HG02852 (cell line): ENCODE data around the gene CTBP2.

ENCODE experiments used
- ATAC-seq: cut with Tn5 transposase; IDR thresholded peaks from one replicate; pipeline ENCODE4 v1.9.1; 2021; ENCODE audit warnings: mild to moderate bottlenecking, moderate library complexity; ENCODE audit not compliant: unreplicated experiment

Gene CTBP2

DNA sequence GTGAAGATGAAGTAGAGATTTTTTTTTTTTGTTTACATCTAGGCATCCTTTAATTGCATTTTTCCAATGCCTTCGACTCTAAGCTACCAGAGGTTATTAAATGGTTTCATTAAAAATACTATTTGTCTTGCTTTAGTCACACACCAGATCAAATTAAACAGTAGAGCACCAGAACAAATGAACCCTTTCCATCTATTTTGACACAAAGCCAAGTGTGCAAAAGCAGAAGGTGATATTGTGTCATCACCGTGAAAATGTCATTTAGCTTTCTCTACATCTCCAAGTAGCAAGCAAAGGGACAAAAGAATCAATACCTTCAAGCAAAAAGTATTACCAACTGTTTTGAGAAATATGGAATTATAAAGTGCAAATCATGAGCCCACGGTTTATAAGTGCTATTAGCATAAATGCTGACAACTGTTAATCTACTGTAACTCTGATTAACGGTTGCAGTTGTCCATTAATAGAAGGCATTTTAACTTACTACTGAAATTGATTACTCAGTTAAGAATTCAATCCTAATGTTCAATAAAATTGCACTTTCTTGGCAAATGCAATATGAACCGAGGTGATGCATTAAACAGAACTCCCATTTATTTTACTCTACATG is 49.1 kb downstream of the CTBP2 start:
- no peak for ATAC-seq

GRCh38 chr10:125107965-125108580 is 52.3 kb downstream of the CTBP2 start:
- no peak for ATAC-seq

DNA sequence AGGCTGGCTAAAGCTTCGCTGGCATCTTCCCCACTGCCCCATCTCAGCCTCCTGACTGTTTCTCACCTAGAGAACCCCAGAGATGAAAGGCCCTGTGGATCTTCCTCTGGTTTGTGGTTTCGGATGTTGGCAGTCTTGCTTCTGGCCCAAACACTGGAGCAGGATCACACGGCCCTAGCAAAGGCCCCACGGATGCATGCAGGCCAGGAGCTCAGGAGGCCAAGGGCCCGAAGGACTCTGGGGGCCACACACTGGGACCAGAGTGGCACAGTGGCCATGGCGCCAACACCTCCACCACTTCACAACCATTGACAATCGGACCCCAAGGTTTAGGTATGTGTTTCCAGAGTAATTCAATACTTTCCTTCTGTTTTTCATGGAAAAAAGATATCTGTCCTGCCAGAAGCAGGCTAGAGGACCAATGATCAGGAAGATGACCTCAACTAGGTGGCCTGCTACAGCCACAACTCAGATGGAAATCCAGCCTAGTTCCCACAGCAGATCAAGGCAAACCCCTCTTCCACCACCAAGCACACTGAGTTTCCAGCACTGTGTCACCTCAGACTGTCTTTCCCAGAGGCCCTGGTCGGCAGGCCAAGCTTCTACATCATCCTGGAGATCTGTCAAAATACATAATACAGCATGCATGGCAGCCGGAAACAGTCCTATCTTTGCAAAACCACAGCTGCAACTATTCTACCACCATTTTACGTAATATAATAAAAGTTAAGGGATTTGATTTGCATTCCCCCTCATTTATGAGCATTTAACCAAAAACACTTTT is 53.0 kb downstream of the CTBP2 start:
- no peak for ATAC-seq

GRCh38 chr10:125106586-125106985 is 53.8 kb downstream of the CTBP2 start:
- no peak for ATAC-seq

GRCh38 chr10:125105706-125106255 is 54.6 kb downstream of the CTBP2 start:
- no peak for ATAC-seq

DNA sequence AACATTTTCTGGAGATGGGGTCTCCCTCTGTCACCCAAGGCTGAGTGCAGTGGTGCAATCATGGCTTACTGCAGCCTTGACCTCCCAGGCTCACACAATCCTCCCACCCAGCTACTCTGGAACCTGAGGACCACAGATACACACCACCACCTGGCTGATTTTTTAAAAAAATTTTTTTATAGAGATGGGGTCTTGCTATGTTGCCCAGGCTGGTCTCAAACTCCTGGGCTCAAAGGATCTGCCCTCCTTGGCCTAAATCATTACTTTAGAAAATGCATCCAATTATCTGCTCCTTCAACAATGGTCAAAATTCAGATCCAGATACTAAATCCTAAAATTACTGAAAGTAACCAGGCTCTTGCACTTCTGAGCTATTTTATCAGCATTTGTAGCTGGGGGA is 55.2 kb downstream of the CTBP2 start:
- ATAC-seq: no peak

- no peak for ATAC-seq
These were observed 55.8 kb downstream of the CTBP2 start for GRCh38 chr10:125104559-125104958.

GRCh38 chr10:125103924-125104323 is 56.4 kb downstream of the CTBP2 start:
- no peak for ATAC-seq

DNA sequence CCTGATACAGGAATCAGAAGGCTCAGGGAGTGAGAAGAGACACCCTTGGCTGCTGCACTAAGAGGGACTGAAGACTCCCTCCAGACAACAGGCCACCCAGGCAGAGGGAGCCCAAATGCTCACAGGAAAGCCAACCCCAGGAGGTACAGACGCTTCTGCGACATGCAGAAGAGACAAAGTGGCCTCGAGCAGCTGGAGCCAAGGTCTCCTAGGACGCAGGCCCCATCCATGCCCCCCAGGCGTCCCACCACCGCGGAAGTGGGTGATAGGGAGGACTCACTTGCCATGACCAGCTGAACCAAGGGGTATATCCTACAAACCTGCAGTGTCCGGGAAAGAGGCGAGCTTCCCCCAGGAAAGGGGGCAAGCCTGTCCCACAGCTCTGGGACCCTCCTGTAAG is 56.9 kb downstream of the CTBP2 start:
- ATAC-seq: no peak

DNA sequence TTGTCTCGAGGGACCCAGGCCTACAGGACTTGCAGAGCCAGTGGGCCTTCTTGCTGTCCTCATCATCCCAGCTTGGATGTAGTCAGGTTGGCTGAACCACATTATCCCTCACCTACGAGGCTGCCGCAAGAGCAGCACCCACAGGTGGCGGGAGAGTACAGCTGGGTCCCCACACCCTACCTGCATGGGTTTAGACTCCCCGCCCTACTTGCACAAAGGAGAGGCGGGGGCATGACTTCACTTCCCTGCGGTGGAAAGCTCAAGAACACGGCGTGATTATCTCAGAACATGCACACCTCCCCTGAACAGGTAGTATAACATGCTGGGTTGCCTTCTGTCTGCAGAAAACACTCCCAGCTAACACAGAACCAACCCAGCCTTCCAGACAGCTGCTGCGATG is 57.5 kb downstream of the CTBP2 start:
- ATAC-seq: no peak

- ATAC-seq: no peak
These were observed 58.1 kb downstream of the CTBP2 start for GRCh38 chr10:125102246-125102645.

- ATAC-seq: no peak
These were observed 58.8 kb downstream of the CTBP2 start for GRCh38 chr10:125101581-125101980.

DNA sequence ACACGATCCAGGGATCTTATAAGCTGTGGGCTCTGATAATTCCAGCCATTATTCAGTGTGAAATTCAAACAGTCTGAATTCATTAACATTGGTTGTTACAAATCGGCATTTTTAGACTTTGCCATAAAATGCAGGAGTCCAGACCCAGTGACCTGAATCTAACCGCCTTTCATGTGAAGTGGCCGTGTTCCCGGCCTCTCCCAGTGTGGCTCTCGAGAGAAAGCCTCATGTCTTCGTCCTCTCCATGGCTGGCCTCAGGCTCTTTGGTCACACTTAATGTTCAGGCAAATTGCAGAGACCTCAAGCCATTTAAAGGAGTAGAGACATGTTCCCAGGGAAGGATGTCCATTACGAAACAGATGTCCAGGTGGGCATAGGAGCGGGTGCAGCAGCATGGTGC is 59.3 kb downstream of the CTBP2 start:
- ATAC-seq: no peak

DNA sequence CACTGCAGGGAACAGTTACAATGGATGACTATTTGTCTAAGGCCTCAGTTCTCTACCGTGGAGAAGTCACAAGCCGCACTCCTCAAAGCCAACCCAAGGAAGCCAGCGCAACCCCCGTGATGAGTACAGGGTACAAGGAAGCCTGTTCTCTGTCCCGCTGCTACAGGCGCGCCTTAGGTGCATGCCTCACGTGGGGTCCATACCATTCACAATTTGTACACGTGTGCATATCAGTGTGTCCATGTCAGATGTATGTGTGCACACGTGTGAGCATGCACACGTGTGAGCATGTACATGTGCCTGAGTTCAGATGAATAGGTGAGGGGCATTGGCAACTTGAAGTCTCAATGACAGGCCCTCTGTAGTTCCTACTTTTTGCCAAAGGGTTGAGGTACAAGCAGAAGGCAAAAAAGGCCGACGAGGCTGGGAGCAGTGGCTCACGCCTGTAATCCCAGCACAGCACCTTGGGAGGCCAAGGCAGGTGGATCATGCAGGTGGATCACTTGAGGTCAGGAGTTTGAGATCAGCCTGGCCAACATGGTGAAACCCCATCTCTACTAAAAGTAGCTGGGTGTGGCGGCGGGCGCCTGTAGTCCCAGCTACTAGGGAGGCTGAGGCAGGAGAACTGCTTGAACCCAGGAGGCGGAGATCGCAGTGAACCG is 62.8 kb downstream of the CTBP2 start:
- no peak for ATAC-seq

DNA sequence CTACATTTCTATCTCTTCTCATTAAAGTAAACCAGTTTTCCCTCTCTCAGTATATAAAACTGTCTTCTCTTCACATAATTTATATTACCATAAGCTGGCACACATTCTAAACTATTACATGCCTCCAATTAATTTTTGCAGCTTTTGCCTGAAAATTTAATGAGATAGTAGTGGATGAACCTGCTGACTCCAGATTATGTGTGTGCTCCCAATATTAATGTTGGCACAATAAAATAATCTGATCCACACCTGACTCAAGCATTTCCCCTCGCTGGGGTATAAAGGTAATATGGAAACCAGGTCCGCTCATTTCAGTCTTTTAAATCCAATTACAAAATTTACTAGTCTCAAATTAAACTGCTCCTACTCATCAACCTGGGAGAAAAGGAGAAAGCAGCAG is 63.4 kb downstream of the CTBP2 start:
- no peak for ATAC-seq

DNA sequence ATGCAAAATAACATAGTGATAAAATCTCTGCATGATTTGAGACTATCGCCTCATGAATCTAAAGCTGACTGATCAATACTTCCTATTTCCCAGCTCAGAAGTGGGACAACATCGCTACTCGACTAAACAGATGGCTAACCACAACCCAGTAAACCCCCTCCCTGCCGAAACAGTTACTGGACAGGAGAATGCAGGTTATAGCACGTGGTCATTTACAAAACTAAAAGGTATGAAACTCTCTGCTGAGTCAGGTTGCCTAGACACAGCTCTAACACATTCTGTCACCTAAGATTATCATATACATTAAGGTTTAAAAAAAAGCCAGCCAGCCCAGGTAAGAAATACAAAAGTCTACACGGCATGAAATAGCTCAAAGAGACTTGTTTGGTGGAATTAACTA is 64.0 kb downstream of the CTBP2 start:
- no peak for ATAC-seq

GRCh38 chr10:125095776-125096175 is 64.6 kb downstream of the CTBP2 start:
- no peak for ATAC-seq

- no peak for ATAC-seq
These were observed 65.1 kb downstream of the CTBP2 start for GRCh38 chr10:125095228-125095627.

DNA sequence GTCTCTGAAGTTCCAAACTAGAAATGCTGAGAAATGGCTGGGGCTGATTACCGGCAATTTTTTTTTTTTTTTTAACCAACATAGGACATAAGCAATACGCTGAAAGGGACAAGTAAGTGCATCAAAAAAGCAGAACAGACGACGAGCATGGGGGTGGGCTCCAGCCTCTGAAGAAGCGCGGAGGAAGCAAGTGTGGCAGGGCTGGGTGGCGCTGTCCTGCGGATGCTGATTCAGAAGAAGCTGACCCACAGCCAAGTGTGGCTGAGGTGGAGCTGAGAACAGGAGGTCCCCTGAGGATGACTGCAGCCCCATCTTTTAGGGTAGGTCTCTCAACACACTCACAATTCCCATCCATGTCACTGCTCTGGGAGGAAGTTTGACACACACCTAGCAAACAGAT is 65.6 kb downstream of the CTBP2 start:
- ATAC-seq: no peak

GRCh38 chr10:125093974-125094705 is 66.2 kb downstream of the CTBP2 start:
- ATAC-seq: no peak
